ENCODE results near the gene GABRA4.

DNA sequence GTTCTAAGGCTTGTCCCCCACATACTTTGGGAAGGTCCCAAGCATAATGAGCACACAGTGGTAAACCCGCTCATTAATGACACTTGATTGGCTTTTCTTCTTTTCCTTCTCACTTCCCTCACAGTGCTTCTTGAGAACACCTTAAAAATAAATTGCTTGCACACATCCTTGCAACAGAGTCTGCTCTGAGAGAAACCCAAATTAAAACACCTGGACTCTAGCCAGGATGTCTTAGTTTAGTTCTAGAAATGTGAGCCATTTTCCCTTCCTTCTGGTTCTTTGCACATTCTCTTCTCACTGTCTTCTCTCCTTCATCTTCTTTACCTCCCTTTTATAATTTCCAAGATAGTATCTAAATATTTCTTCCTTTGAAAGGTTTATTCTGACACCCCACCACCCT lies 49.0 kb downstream of the GABRA4 start:
- TF ChIP-seq POLR2AphosphoS5 (IDR thresholded peaks at IDR 0.05) = no peak
- TF ChIP-seq, protein P1, sequence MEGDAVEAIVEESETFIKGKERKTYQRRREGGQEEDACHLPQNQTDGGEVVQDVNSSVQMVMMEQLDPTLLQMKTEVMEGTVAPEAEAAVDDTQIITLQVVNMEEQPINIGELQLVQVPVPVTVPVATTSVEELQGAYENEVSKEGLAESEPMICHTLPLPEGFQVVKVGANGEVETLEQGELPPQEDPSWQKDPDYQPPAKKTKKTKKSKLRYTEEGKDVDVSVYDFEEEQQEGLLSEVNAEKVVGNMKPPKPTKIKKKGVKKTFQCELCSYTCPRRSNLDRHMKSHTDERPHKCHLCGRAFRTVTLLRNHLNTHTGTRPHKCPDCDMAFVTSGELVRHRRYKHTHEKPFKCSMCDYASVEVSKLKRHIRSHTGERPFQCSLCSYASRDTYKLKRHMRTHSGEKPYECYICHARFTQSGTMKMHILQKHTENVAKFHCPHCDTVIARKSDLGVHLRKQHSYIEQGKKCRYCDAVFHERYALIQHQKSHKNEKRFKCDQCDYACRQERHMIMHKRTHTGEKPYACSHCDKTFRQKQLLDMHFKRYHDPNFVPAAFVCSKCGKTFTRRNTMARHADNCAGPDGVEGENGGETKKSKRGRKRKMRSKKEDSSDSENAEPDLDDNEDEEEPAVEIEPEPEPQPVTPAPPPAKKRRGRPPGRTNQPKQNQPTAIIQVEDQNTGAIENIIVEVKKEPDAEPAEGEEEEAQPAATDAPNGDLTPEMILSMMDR (IDR thresholded peaks at IDR 0.05) = no peak
